Right atrium auricular region (tissue), 2 donors: Measurements from ENCODE around the gene ARL8B. TPM values are rescaled to one million over a fixed set of nuclear protein-coding genes. Genes with fewer than 3 reads are reported as not detected.
"Not testable (repeated sequence)": the region's sequence is repeated elsewhere in the genome, so short reads cannot be mapped to it uniquely, and the experiment has no call there.

Source experiments
- DNase-seq: peaks from one replicate; pipeline ENCODE4 v3.0.0-alpha.2; 2019; ENCODE audit warnings: low spot score
- H3K27ac ChIP-seq, 2 donors: fragments of 200-600 bp; sonication (generic); 1 replicate in 1 of 2; 2 replicates in 1 of 2; pipeline ENCODE4 v1.5.1; 2016 to 2019
- H3K27me3 ChIP-seq, 2 donors: fragments of 200-600 bp; sonication (generic); one replicate each; pipeline versions ENCODE4 v1.5.1 to v1.6.0; 2017 to 2019
- H3K36me3 ChIP-seq: fragments of 200-600 bp; sonication (generic); one replicate; pipeline ENCODE4 v1.5.1; 2016
- H3K4me1 ChIP-seq, 2 donors: fragments of 200-600 bp; sonication (generic); one replicate each; pipeline versions ENCODE4 v1.5.1 to v1.6.0; 2017 to 2019
- H3K4me3 ChIP-seq, 2 donors: fragments of 200-600 bp; sonication (generic); 1 replicate in 1 of 2; 2 replicates in 1 of 2; pipeline ENCODE4 v1.5.1; 2017 to 2019; ENCODE audit warnings: mild to moderate bottlenecking in 1 of 2, moderate library complexity in 1 of 2
- H3K9me3 ChIP-seq, 2 donors: fragments of 200-600 bp; sonication (generic); one replicate each; pipeline ENCODE4 v1.5.1; 2019
- CTCF ChIP-seq, 2 donors: fragments of 200-600 bp; sonication (generic); IDR thresholded peaks; one replicate each; pipeline ENCODE4 v1.5.1; 2019; ENCODE audit warnings: antibody characterized with exemption in 2 of 2
- total RNA-seq, 2 donors: library from RNA; depleted of rRNA; stranded (reverse); fragments of >200 nt; gene quantifications; one replicate each; pipeline ENCODE4 v1.1.0, GENCODE V29; 2016

ARL8B gene
- 10 to 100 TPM; 33.9 to 35.6 TPM for total RNA-seq

GRCh38 chr3:5122030-5122740, at the start of gene ARL8B:
TSS of gene ARL8B (plus strand) at chr3:5122292. CDS start at chr3:5122466, 174 bp downstream.
- peak; percentile 98 for TF ChIP-seq CTCF (IDR thresholded peaks at IDR 0.05)
- Histone ChIP-seq H3K4me3 (peak within 1 kb of the TSS; percentile 93 to 99), H3K27me3 (no peaks in the 10 kb centered on the region), H3K4me1 (peaks cover 0 to 37% of the 10 kb centered on the region in 2 donors), H3K36me3 (no peaks in the 10 kb centered on the region), H3K27ac (peak within 1 kb of the TSS; percentile 94 to 95), H3K9me3 (no peaks in the 10 kb centered on the region)
- DNase-seq: peak; percentile 88

DNA sequence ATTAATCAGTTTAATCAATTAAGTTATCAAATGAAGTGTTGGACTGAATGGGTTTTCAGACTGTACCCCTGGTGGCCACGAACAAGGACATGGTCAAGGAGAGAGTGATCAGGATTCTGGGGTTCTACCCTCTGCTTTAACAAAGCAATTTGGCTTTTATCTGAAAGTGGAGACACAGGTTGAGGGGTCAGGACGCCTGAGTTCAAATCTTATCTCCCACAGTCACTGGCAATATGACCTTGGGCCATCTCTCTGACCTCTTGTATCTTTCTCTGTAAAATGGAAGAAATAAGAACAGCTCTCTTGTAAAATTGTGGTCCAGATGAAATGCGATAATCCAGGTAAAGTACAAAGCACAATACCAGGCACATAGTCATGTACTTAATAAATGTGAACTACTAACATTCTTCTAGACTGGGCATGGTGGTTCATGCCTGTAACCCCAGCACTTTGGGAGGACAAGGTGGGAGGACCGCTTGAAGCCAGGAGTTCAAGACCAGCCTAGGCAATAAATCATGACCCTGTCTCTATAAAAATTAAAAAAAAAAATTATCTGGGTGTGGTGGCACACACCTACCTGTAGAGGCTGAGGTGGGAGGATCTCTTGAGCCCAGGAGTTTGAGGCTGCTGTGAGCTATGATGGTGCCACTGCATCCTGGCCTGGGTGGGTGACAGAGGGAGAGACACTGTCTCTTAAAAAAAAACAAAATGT, 48.6 kb upstream of the ARL8B start:
- no peak for TF ChIP-seq CTCF (IDR thresholded peaks at IDR 0.05)
- Histone ChIP-seq H3K9me3 (no peaks in the 10 kb centered on the region), H3K4me3 (no peak overlapping the region), H3K4me1 (no peaks in the 10 kb centered on the region), H3K36me3 (no peaks in the 10 kb centered on the region), H3K27ac (no peak overlapping the region), H3K27me3 (no peaks in the 10 kb centered on the region)
- no peak for DNase-seq

DNA sequence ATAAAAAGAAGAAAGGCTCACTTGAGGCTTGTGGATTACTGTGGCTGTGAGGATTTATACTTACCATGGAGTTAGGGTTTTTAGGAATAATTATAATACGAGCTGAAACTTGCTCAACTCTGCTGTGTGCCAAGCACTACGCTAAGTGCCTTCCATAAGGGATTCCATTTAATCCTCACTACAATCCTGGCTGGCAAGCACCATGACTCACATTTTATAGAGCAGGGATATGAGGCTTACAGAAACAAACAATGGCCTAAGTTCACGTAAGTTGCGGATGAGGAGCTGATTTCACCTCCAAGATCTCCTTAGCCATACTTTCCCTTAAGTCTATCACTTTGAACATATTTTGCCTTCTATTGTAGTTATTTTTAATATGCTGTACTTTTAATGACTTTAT, 43.9 kb upstream of the ARL8B start:
- DNase-seq: no peak
- no peak for TF ChIP-seq CTCF (IDR thresholded peaks at IDR 0.05)
- no peak overlapping the region for H3K4me3 ChIP-seq
- no peaks in the 10 kb centered on the region for H3K4me1 ChIP-seq
- no peaks in the 10 kb centered on the region for H3K36me3 ChIP-seq
- no peaks in the 10 kb centered on the region for H3K9me3 ChIP-seq
- H3K27ac ChIP-seq: no peak overlapping the region
- no peaks in the 10 kb centered on the region for H3K27me3 ChIP-seq

- TF ChIP-seq CTCF (IDR thresholded peaks at IDR 0.05): no peak
- no peak for DNase-seq
- no peaks in the 10 kb centered on the region for H3K4me1 ChIP-seq
- no peaks in the 10 kb centered on the region for H3K36me3 ChIP-seq
- no peak overlapping the region for H3K4me3 ChIP-seq
- no peaks in the 10 kb centered on the region for H3K9me3 ChIP-seq
- H3K27ac ChIP-seq: no peak overlapping the region
- H3K27me3 ChIP-seq: no peaks in the 10 kb centered on the region
Observed at GRCh38 chr3:5079761-5080160, 42.3 kb upstream of the ARL8B start.

DNA sequence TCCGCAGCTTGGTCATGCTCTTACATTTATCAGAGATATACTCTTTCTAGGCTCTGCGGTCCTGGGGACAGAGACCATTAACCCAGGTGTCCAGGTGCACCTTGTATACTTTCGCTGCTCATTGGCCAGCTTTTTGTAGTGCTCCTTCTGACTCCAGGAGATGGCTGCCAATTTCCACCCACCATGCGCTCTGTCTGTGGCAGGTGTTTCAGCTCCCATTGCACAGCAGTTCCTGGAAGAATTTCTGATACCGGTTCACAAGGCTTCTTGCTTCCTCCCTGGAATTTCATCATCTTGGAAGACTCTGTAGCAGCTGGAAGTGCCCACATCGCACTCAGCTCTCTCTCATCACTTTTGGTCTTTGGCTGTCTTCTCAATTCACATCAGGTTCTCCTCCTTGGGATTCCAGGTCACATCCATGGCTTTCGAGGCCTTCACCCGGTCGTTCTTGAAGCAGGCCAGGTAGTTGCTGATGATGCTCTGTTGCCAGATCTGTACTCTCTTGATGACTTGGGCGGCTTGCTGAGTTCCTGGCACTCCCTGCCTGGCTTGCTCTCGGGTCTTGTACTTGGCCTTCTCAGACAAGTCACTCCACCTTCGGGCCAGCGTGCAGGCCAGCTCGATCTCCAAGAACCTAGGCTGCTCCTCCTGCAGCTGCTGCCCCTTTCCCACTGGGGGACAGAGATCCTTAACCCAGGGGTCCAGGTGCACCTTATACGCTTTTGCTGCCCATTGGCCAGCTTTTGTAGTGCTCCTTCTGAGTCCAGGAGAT, 41.1 kb upstream of the ARL8B start:
- H3K9me3 ChIP-seq: no peaks in the 10 kb centered on the region
- TF ChIP-seq CTCF (IDR thresholded peaks at IDR 0.05): no peak
- H3K27me3 ChIP-seq: no peaks in the 10 kb centered on the region
- no peaks in the 10 kb centered on the region for H3K36me3 ChIP-seq
- no peaks in the 10 kb centered on the region for H3K4me1 ChIP-seq
- H3K27ac ChIP-seq: no peak overlapping the region
- DNase-seq: no peak
- no peak overlapping the region for H3K4me3 ChIP-seq

GRCh38 chr3:5081973-5082788, 39.9 kb upstream of the ARL8B start:
- not testable (repeated sequence) for H3K36me3 ChIP-seq, DNase-seq, H3K27me3 ChIP-seq, H3K9me3 ChIP-seq, H3K4me3 ChIP-seq, H3K27ac ChIP-seq, H3K4me1 ChIP-seq
